ENCODE data around the gene CPNE6. TPM values are rescaled to one million over a fixed set of nuclear protein-coding genes. Genes with fewer than 3 reads are reported as not detected.

The CPNE6 gene
- total and polyA plus RNA-seq, 2 of the 13 experiments (the other 11 are each of a cell fraction or from before 2014, with no cell fraction given), result not detected

DNA sequence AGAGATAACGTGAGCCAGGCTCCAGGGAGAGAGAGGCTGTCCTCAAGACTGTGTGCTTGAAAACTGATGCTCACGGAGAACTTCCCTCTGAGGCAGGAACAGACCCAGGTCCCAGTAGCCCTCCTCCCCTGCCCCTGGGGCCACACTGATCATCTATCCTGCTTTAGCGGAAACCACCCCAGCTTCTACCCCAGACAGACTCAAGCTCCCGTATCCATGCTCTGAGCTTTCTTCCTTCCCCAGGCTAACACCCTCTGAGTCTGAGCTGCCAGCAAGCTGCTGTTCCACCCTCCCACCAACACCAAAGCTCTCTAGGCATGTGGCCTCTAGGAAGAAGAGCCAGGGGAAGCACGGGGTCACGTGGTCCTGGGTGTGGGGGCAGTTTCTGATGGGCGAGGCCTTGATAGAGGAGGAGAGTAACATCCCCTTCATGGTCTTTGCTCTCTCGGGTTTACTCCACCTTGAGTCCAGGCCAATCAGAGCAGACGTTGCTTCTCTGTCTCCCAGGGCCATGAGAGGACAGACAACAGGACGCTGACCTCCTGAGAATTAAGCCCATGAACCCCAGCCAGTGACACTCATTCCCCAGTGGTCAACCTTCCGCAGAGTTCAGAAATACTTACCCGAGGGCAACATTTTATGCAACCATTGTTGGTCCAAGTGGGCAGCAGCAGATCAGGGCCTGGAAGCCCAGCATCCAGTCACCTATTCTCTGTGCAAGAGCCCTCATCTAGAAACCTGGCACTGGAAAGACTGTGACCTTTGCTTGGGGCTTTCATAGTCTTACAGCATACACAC is 24.1 kb downstream of the CPNE6 start (continued):
- TF ChIP-seq, protein P1, sequence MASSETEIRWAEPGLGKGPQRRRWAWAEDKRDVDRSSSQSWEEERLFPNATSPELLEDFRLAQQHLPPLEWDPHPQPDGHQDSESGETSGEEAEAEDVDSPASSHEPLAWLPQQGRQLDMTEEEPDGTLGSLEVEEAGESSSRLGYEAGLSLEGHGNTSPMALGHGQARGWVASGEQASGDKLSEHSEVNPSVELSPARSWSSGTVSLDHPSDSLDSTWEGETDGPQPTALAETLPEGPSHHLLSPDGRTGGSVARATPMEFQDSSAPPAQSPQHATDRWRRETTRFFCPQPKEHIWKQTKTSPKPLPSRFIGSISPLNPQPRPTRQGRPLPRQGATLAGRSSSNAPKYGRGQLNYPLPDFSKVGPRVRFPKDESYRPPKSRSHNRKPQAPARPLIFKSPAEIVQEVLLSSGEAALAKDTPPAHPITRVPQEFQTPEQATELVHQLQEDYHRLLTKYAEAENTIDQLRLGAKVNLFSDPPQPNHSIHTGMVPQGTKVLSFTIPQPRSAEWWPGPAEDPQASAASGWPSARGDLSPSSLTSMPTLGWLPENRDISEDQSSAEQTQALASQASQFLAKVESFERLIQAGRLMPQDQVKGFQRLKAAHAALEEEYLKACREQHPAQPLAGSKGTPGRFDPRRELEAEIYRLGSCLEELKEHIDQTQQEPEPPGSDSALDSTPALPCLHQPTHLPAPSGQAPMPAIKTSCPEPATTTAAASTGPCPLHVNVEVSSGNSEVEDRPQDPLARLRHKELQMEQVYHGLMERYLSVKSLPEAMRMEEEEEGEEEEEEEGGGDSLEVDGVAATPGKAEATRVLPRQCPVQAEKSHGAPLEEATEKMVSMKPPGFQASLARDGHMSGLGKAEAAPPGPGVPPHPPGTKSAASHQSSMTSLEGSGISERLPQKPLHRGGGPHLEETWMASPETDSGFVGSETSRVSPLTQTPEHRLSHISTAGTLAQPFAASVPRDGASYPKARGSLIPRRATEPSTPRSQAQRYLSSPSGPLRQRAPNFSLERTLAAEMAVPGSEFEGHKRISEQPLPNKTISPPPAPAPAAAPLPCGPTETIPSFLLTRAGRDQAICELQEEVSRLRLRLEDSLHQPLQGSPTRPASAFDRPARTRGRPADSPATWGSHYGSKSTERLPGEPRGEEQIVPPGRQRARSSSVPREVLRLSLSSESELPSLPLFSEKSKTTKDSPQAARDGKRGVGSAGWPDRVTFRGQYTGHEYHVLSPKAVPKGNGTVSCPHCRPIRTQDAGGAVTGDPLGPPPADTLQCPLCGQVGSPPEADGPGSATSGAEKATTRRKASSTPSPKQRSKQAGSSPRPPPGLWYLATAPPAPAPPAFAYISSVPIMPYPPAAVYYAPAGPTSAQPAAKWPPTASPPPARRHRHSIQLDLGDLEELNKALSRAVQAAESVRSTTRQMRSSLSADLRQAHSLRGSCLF (CRISPR knock-in tag; IDR thresholded peaks at IDR 0.05; ENCODE audit: borderline replicate concordance), result no peak
- TF ChIP-seq, protein P2, sequence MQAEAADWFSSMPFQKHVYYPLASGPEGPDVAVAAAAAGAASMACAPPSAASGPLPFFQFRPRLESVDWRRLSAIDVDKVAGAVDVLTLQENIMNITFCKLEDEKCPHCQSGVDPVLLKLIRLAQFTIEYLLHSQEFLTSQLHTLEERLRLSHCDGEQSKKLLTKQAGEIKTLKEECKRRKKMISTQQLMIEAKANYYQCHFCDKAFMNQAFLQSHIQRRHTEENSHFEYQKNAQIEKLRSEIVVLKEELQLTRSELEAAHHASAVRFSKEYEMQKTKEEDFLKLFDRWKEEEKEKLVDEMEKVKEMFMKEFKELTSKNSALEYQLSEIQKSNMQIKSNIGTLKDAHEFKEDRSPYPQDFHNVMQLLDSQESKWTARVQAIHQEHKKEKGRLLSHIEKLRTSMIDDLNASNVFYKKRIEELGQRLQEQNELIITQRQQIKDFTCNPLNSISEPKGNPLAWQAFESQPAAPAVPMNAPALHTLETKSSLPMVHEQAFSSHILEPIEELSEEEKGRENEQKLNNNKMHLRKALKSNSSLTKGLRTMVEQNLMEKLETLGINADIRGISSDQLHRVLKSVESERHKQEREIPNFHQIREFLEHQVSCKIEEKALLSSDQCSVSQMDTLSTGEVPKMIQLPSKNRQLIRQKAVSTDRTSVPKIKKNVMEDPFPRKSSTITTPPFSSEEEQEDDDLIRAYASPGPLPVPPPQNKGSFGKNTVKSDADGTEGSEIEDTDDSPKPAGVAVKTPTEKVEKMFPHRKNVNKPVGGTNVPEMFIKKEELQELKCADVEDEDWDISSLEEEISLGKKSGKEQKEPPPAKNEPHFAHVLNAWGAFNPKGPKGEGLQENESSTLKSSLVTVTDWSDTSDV (CRISPR knock-in tag; IDR thresholded peaks at IDR 0.05), result no peak
- TF ChIP-seq CEBPG (CRISPR knock-in tag; IDR thresholded peaks at IDR 0.05) (peak; percentile 81), KLF9 (CRISPR knock-in tag; IDR thresholded peaks at IDR 0.05; ENCODE audit: low read depth) (peak; percentile 98; the same call in 1 of the 2 replicates), ZNF160 (CRISPR knock-in tag; IDR thresholded peaks at IDR 0.05) (peak; percentile 94; the same call in 1 of the 2 replicates), ESRRA (CRISPR knock-in tag; IDR thresholded peaks at IDR 0.05; ENCODE audit: low read depth) (peak; percentile 97), NFIC (IDR thresholded peaks at IDR 0.05; ENCODE audit: low read length) (no peak), HDAC2 (CRISPR knock-in tag; IDR thresholded peaks at IDR 0.05) (peak; percentile 98), PHF20 (CRISPR knock-in tag; IDR thresholded peaks at IDR 0.05) (no peak), TEAD2 (CRISPR knock-in tag; IDR thresholded peaks at IDR 0.05) (no peak), GTF2F1 (IDR thresholded peaks at IDR 0.05; ENCODE audit: low read length) (peak; percentile 91), ZFY (CRISPR knock-in tag; IDR thresholded peaks at IDR 0.05) (peak; percentile 83), PPARG (CRISPR knock-in tag; conservative IDR thresholded peaks at IDR 0.05) (peak; percentile 63; the same call in 1 of the 2 replicates)
- TF ChIP-seq, protein P3, sequence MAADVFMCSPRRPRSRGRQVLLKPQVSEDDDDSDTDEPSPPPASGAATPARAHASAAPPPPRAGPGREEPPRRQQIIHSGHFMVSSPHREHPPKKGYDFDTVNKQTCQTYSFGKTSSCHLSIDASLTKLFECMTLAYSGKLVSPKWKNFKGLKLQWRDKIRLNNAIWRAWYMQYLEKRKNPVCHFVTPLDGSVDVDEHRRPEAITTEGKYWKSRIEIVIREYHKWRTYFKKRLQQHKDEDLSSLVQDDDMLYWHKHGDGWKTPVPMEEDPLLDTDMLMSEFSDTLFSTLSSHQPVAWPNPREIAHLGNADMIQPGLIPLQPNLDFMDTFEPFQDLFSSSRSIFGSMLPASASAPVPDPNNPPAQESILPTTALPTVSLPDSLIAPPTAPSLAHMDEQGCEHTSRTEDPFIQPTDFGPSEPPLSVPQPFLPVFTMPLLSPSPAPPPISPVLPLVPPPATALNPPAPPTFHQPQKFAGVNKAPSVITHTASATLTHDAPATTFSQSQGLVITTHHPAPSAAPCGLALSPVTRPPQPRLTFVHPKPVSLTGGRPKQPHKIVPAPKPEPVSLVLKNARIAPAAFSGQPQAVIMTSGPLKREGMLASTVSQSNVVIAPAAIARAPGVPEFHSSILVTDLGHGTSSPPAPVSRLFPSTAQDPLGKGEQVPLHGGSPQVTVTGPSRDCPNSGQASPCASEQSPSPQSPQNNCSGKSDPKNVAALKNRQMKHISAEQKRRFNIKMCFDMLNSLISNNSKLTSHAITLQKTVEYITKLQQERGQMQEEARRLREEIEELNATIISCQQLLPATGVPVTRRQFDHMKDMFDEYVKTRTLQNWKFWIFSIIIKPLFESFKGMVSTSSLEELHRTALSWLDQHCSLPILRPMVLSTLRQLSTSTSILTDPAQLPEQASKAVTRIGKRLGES (CRISPR knock-in tag; IDR thresholded peaks at IDR 0.05; ENCODE audit: borderline replicate concordance), result peak; percentile 94
- TF ChIP-seq, protein P4, sequence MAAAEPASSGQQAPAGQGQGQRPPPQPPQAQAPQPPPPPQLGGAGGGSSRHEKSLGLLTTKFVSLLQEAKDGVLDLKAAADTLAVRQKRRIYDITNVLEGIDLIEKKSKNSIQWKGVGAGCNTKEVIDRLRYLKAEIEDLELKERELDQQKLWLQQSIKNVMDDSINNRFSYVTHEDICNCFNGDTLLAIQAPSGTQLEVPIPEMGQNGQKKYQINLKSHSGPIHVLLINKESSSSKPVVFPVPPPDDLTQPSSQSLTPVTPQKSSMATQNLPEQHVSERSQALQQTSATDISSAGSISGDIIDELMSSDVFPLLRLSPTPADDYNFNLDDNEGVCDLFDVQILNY (CRISPR knock-in tag; conservative IDR thresholded peaks at IDR 0.05), result no peak; the same call in 1 of the 2 replicates
- TF ChIP-seq, protein P5, sequence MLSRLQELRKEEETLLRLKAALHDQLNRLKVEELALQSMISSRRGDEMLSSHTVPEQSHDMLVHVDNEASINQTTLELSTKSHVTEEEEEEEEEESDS (CRISPR knock-in tag; IDR thresholded peaks at IDR 0.05; ENCODE audit: borderline replicate concordance), result no peak; the same call in 1 of the 2 replicates
- TF ChIP-seq, protein P6, sequence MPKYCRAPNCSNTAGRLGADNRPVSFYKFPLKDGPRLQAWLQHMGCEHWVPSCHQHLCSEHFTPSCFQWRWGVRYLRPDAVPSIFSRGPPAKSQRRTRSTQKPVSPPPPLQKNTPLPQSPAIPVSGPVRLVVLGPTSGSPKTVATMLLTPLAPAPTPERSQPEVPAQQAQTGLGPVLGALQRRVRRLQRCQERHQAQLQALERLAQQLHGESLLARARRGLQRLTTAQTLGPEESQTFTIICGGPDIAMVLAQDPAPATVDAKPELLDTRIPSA (CRISPR knock-in tag; IDR thresholded peaks at IDR 0.05; ENCODE audit: borderline replicate concordance), result no peak

All from HepG2 (cell line).